ENCODE data around the gene FAM20C.
"Not testable (repeated sequence)": the region's sequence is repeated elsewhere in the genome, so short reads cannot be mapped to it uniquely, and the experiment has no call there.

Gene FAM20C

GRCh38 chr7:230274-230673 lies 37.9 kb downstream of the FAM20C start:
- DNase-seq, result no peak

- no peak for DNase-seq
Measured at GRCh38 chr7:231030-231857, 38.9 kb downstream of the FAM20C start.

GRCh38 chr7:231858-232246 lies 39.5 kb downstream of the FAM20C start:
- DNase-seq, result no peak

GRCh38 chr7:232410-233248 lies 40.3 kb downstream of the FAM20C start:
- DNase-seq, result no peak

- DNase-seq, result no peak
Measured at GRCh38 chr7:233249-234035, 41.1 kb downstream of the FAM20C start.

GRCh38 chr7:234051-234707 lies 41.8 kb downstream of the FAM20C start:
- DNase-seq, result no peak

- no peak for DNase-seq
Measured at GRCh38 chr7:234708-235553, 42.6 kb downstream of the FAM20C start.

GRCh38 chr7:235576-236395 lies 43.4 kb downstream of the FAM20C start:
- no peak for DNase-seq

- DNase-seq, result no peak
Measured at GRCh38 chr7:236967-237366, 44.6 kb downstream of the FAM20C start.

- no peak for DNase-seq
Measured at GRCh38 chr7:237385-237784, 45.0 kb downstream of the FAM20C start.

- DNase-seq, result no peak
Measured at GRCh38 chr7:240146-240676, 47.8 kb downstream of the FAM20C start.

GRCh38 chr7:240887-241421 lies 48.6 kb downstream of the FAM20C start:
- DNase-seq, result no peak

- DNase-seq, result no peak
Measured at GRCh38 chr7:241513-241912, 49.1 kb downstream of the FAM20C start.

- DNase-seq, result not testable (repeated sequence)
Measured at GRCh38 chr7:242826-243579, 50.6 kb downstream of the FAM20C start.

GRCh38 chr7:243580-243978 lies 51.2 kb downstream of the FAM20C start:
- DNase-seq, result not testable (repeated sequence)

- no peak for DNase-seq
Measured at GRCh38 chr7:244974-245373, 52.6 kb downstream of the FAM20C start.

GRCh38 chr7:245574-246295 lies 53.4 kb downstream of the FAM20C start:
- DNase-seq, result no peak

- no peak for DNase-seq
Measured at GRCh38 chr7:246451-246850, 54.1 kb downstream of the FAM20C start.

GRCh38 chr7:247181-247580 lies 54.8 kb downstream of the FAM20C start:
- no peak for DNase-seq
